ENCODE measurements around the gene CYB561A3.

- no peak for TF ChIP-seq CTCF (IDR thresholded peaks at IDR 0.05)
- TF ChIP-seq POLR2A (IDR thresholded peaks at IDR 0.05), result no peak
Observed at GRCh38 chr11:61334434-61335354, 27.0 kb downstream of the CYB561A3 start.
